ENCODE data around the gene METTL16. TPM values are rescaled to one million over a fixed set of nuclear protein-coding genes. Genes with fewer than 3 reads are reported as not detected.

METTL16 gene
- total RNA-seq, 1 experiment from 2014 or later: 37.6 TPM

DNA sequence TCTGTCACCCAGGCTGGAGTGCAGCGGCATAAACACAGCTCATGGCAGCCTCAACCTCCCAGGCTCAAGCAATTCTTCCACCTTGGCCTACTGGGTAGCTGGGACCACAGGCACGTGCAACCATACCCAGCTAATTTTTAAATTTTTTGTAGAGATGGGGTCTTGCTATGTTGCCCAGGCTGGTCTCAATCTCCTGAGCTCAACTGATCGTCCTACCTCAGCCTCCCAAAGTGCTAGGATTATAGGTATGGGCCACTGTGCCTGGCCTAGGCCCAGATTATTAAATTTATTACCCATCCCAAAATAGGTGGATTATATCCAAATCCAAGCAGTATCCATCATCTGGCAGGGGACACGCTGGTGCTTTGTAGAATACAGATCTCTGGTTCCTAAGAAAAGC lies 53.8 kb downstream of the METTL16 start:
- TF ChIP-seq JUND (IDR thresholded peaks at IDR 0.05): no peak
- TF ChIP-seq ELF1 (IDR thresholded peaks at IDR 0.05; ENCODE audit: borderline replicate concordance, low read depth): no peak
- TF ChIP-seq, protein P1, sequence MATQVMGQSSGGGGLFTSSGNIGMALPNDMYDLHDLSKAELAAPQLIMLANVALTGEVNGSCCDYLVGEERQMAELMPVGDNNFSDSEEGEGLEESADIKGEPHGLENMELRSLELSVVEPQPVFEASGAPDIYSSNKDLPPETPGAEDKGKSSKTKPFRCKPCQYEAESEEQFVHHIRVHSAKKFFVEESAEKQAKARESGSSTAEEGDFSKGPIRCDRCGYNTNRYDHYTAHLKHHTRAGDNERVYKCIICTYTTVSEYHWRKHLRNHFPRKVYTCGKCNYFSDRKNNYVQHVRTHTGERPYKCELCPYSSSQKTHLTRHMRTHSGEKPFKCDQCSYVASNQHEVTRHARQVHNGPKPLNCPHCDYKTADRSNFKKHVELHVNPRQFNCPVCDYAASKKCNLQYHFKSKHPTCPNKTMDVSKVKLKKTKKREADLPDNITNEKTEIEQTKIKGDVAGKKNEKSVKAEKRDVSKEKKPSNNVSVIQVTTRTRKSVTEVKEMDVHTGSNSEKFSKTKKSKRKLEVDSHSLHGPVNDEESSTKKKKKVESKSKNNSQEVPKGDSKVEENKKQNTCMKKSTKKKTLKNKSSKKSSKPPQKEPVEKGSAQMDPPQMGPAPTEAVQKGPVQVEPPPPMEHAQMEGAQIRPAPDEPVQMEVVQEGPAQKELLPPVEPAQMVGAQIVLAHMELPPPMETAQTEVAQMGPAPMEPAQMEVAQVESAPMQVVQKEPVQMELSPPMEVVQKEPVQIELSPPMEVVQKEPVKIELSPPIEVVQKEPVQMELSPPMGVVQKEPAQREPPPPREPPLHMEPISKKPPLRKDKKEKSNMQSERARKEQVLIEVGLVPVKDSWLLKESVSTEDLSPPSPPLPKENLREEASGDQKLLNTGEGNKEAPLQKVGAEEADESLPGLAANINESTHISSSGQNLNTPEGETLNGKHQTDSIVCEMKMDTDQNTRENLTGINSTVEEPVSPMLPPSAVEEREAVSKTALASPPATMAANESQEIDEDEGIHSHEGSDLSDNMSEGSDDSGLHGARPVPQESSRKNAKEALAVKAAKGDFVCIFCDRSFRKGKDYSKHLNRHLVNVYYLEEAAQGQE (IDR thresholded peaks at IDR 0.05; ENCODE audit: low read depth): no peak
- TF ChIP-seq SP1 (IDR thresholded peaks at IDR 0.05; ENCODE audit: low read depth): no peak
- no peak for TF ChIP-seq EGR1 (IDR thresholded peaks at IDR 0.05; ENCODE audit: low read depth)
- TF ChIP-seq SRF (IDR thresholded peaks at IDR 0.05; ENCODE audit: low read depth): no peak
- TF ChIP-seq, protein P2, sequence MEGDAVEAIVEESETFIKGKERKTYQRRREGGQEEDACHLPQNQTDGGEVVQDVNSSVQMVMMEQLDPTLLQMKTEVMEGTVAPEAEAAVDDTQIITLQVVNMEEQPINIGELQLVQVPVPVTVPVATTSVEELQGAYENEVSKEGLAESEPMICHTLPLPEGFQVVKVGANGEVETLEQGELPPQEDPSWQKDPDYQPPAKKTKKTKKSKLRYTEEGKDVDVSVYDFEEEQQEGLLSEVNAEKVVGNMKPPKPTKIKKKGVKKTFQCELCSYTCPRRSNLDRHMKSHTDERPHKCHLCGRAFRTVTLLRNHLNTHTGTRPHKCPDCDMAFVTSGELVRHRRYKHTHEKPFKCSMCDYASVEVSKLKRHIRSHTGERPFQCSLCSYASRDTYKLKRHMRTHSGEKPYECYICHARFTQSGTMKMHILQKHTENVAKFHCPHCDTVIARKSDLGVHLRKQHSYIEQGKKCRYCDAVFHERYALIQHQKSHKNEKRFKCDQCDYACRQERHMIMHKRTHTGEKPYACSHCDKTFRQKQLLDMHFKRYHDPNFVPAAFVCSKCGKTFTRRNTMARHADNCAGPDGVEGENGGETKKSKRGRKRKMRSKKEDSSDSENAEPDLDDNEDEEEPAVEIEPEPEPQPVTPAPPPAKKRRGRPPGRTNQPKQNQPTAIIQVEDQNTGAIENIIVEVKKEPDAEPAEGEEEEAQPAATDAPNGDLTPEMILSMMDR (IDR thresholded peaks at IDR 0.05 in 2 of 3, conservative IDR thresholded peaks at IDR 0.05 in 1 of 3; ENCODE audit: borderline replicate concordance in 1 of 3, insufficient read depth in 1 of 3, low read depth in 2 of 3, low read length in 2 of 3): no peak
- no peak for TF ChIP-seq TCF7L2 (IDR thresholded peaks at IDR 0.05; ENCODE audit: borderline replicate concordance, extremely low read depth, insufficient read depth, insufficient read length)
- TF ChIP-seq, protein P3, sequence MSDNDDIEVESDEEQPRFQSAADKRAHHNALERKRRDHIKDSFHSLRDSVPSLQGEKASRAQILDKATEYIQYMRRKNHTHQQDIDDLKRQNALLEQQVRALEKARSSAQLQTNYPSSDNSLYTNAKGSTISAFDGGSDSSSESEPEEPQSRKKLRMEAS (IDR thresholded peaks at IDR 0.05): no peak
- no peak for TF ChIP-seq POLR2A (IDR thresholded peaks at IDR 0.05; ENCODE audit: borderline replicate concordance, extremely low read depth, insufficient read depth, insufficient read length)
- TF ChIP-seq SIN3A (IDR thresholded peaks at IDR 0.05; ENCODE audit: low read depth): no peak
- TF ChIP-seq FOSL1 (IDR thresholded peaks at IDR 0.05; ENCODE audit: low read depth): no peak
- TF ChIP-seq EZH2phosphoT487 (IDR thresholded peaks at IDR 0.05; ENCODE audit: borderline replicate concordance): no peak
- ChIA-PET POLR2A (no interaction called here), CTCF (no interaction called here), RAD21 (ENCODE audit: low non-redundant PET in 1 of 2, low total read pairs in 2 of 2, uncharacterized antibody in 2 of 2, unreplicated experiment in 2 of 2) (no interaction called here)
- H3K27me3 ChIP-seq (ENCODE audit: insufficient read depth, low read length): no peaks in the 10 kb centered on the region
- H3K36me3 ChIP-seq (ENCODE audit: control insufficient read depth in 1 of 2, insufficient read depth in 2 of 2, low read length in 2 of 2): peaks cover 0 to 14% of the 10 kb centered on the region in 2 experiments; a peak in 2 of 4 replicates
- BruUV-seq (replicated peaks): no TSS peak
- no peak overlapping the region for H2AFZ ChIP-seq (ENCODE audit: low read depth, low read length, poor library complexity, severe bottlenecking)
- H3K79me2 ChIP-seq (ENCODE audit: insufficient read depth, low read length): peaks cover 25% of the 10 kb centered on the region; the same call in 1 of the 2 replicates
- H3K9me2 ChIP-seq (ENCODE audit: insufficient read depth): no peaks in the 10 kb centered on the region
- H3K4me2 ChIP-seq (ENCODE audit: low read length): no peak overlapping the region
- ATAC-seq: no peak
- H3K9me3 ChIP-seq (ENCODE audit: control insufficient read depth in 1 of 2, insufficient read depth in 1 of 2, low read depth in 1 of 2, low read length in 2 of 2): no peaks in the 10 kb centered on the region
- no peak for DNase-seq (ENCODE audit: low read depth, low spot score)
- no peak overlapping the region for H3K9ac ChIP-seq (ENCODE audit: low read length)
- intact Hi-C loops (cut with micrococcal nuclease): loop anchor here (10.0 kb wide), 1 partner anchor 217 kb away; no protein-coding TSS in a partner anchor
- H3K4me1 ChIP-seq (ENCODE audit: control insufficient read depth in 1 of 2, insufficient read depth in 2 of 2, low read length in 2 of 2): peaks cover 23 to 31% of the 10 kb centered on the region in 2 experiments
- H3K4me3 ChIP-seq (replicated peaks in 1 of 2; ENCODE audit: low read depth in 1 of 2, low read length in 2 of 2): no peak overlapping the region
- H4K20me1 ChIP-seq (ENCODE audit: insufficient read depth): peaks cover 1% of the 10 kb centered on the region; the same call in 1 of the 2 replicates
- no peak overlapping the region for H3K27ac ChIP-seq (ENCODE audit: low read depth, low read length)

Data from HCT116 (cell line).